GM18507 (cell line): Measurements from ENCODE around the gene SAC3D1.

Source experiments
- DNase-seq: peaks from one replicate; pipeline ENCODE4 v3.0.0; 2011; ENCODE audit warnings: low read depth; ENCODE audit not compliant: insufficient read length; ENCODE audit errors: extremely low spot score
- FAIRE-seq: peaks from 2 replicates; lab custom pipeline; 2011; peaks lifted over from hg19 to GRCh38; lab: Jason Lieb, UNC

SAC3D1 gene

DNA sequence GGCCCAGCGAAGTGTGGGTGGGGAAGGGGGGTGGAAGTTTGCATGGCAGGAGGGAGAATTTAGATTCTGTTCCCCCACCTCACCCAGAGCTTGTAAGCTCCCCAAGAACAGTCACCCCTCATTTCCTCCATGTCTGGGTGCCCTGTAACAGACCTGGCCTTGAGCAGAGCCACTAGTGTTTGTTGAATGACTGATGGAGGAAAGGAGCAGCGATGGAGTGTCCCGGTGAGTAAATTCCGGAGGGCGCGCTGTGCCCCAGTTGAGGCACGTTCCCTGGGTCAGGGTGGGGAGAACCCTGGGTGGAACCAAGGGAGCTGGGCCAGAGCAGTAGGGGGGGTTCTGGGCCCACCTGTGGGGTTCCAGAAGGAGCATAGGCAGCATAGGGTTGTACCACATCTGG is 16.5 kb downstream of the SAC3D1 start:
- DNase-seq (no peak), FAIRE-seq (no peak)

DNA sequence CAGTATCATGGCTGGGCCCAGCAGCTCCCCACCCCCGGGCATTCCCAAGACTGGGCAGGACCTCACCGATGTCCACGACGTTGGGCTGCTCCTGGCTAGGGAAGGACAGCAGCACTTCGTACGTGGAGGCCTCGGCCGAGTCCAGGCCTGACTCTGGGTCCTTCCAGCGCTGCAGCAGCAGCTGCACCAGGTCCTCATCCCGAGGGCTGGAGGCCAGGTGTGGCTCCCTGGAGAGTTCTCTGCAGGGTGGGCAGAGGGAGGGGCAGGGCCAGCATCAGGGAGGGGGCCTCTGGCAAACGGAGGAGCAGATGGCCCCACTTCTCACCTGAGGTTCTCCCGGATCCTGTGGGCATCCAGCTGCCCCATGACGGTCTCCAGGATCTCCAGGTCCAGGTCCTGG is 17.0 kb downstream of the SAC3D1 start:
- FAIRE-seq (no peak), DNase-seq (no peak)

DNA sequence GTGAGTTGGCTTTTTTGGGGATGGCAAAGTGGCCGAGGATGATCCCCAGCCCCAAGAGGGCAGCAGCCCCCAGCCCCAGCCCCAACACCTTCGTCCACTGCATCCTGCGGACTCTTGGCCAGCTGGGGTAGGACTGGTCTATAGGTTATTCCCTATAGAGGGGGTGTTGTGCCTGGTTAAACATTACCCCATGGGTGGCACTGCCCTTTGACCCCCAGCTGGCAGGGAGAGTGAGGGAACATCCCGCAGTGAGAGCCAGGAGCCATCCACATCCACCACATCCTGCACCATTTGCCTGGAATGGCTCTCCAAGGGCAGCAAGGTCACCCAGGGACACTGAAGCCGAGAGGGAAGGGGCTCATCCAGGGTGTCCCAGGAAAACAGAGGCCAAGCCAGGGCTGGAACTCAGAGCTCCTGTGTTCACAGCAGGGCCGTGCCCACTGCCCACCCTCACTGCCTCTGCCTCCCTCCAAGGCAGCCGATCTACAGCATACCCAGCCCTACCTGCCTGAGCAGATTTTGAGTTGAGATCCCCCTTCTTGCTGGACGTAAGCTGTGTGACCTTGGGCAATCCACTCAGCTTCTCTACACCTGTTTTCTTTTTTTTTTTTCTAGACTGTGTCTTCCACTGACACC is 17.5 kb downstream of the SAC3D1 start, which contains the start of gene NAALADL1:
NAALADL1 (minus strand) TSS at position 135 of the 636 bp plus-strand sequence; CDS start at position 103, 32 bp downstream.
- no peak for FAIRE-seq

DNA sequence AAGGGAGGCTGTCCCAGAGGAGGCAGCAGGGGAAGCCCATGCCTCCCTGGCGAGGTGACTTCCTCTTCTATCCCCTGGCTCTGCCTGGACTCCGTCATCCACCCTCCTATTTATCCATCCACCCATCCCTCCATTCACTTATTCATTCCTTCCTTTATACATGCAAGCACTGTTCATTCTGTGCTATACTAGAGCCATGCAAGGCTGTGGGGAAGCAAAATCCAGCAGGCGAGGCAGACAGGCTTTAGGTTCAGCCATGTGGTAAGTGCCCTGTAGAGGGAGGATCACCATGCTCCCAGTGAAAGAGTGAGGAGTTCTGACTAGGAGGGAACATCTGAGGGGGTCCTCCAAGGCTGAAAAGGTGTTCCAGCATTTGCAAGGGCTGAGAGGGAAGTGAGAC is 18.5 kb downstream of the SAC3D1 start:
- no peak for DNase-seq

More for the DNA sequence above, 17.5 kb downstream of the SAC3D1 start, which contains the start of gene NAALADL1:
- DNase-seq: no peak

DNA sequence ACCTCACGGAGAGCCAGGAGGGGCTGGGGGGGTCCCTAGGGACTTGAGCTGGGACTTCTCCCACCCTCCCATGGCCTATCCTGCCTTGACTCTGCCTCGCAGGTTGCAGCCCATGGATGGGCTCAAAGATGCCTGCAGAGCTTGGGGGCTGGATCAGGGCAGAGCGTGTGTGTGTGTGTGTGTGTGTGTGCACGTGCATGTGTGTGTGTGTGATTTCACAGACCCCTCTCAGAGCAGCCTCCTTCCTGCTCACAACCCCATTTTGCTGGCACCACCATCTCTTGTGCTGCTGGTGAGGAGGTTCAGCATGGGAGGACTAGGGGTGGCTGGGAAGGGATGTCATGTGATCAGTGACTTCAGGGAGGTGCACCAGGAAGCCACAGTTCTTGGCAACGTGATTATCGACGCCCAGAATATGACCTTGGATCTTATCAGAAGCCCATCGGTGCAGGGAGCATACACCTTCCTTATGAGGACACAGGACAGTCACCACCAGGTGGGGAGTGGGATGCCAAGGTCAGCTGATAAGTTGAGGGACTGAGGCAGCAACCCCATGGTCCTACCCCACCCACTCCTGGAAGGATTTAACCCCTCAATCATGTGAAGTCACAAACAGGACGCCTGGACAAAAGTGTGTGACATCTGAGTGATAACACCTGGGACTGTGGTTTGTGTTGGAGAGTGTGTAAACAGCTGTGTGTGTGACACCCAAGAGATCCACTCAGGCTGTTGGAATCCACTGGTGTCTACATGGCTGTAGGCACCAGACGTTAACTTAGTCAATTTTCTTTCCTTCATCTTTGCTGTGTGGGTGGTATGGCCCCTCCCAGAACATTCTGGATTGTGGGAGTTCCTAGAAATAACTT is 19.2 kb downstream of the SAC3D1 start:
- FAIRE-seq: no peak
- no peak for DNase-seq

More for the DNA sequence above, 18.5 kb downstream of the SAC3D1 start:
- no peak for FAIRE-seq

DNA sequence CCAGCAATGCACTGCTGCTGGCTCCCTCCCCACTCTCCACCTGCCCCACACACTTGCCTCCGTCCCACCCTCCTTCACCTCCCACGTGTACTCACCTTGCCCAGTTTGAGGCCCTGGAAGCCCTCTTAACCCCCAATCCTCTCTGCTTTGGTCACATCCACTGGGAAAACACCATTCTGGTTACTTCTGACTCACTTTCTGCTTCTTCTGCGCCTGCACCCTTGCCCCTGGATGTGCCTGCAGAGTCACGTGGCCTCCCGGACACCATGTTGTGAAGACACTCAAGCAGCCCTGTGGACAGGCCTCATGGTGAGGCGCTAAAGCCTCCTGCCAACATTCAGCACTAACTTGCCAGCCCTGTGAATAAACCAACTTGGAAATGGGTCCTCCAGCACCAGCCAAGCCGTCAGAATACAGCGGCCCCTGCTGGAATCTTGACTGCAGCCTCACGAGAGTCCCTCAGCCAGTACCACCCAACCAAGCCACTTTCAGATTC is 20.0 kb downstream of the SAC3D1 start:
- FAIRE-seq (no peak), DNase-seq (no peak)

DNA sequence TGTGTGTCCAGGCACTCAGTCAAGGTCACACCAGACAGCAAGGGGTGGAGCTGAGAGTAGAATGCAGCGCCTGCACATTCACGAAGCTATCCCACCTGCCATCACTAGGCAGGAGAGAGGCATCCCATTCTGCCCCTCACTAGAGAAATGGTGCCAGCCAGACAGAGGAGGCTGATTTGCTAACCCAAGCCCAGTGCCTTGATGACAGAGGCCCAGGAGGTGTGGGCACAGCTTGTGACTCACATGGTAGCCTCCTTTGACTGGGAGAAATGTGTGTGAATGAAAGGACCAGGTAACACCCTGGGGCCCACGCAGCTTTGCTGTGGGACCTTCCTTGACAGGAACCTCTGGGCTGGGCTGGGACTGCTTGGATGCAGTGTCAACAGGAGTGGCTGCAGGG is 22.5 kb downstream of the SAC3D1 start:
- FAIRE-seq: no peak

DNA sequence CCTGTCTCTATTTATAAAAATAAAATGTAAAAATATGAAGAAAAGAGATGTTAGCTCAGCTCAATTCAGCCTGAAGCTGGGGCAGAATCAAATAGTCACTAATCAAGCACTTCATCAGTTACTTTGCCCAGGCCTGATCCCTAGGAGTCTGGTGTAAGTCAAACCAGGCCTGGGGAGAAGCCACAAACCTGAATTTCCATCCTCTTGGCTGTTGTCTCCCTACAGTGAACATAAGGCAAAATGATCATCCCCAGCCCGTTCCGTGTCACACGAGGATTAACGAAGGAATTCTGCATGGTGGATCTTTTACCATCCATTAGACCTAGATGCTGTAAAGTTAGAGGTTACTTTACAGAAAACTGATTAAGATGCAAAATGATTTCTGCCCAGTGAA is 23.8 kb downstream of the SAC3D1 start:
- DNase-seq: no peak
- no peak for FAIRE-seq

More for the DNA sequence above, 22.5 kb downstream of the SAC3D1 start:
- DNase-seq: no peak

DNA sequence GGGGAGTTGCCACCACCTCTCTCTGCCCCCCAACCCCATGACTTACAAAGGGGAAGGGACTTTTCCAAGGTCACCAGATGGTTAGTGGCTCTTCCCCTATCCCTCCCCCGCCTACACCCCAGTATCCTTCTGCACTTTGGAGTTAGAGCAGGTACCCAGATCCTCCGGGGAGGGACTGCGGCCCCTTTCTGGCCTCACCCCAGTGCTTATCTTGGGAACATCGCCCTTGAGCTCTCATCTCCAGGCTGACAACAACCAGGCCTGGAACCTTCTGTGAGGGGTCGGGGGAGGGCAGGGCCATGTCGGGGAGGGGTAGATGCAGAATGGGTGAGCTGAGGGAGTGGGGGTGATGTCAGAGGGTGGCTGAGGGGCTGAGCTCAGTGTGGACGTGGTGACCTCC is 24.8 kb downstream of the SAC3D1 start:
- no peak for DNase-seq
- no peak for FAIRE-seq

DNA sequence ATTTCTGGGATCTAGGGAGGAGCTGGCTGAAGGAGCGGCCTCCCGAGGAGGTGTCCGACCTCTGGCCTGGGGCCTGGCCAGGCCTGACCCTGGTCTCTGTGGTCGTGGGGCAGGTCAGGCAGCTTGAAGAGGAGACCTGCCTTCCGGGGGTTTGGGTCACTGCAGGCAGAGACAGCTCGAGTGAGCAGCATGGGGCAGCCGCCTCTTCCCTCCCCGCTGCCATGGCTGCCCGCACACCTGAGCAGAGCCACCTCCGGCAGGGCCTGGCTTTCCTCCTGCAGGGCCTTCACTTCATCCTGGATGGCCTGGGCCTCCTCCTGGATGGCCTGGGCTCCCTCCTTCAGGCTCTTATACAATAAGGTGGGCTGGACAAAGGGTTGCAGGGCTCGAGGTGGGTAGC is 25.3 kb downstream of the SAC3D1 start:
- DNase-seq (no peak), FAIRE-seq (no peak)

DNA sequence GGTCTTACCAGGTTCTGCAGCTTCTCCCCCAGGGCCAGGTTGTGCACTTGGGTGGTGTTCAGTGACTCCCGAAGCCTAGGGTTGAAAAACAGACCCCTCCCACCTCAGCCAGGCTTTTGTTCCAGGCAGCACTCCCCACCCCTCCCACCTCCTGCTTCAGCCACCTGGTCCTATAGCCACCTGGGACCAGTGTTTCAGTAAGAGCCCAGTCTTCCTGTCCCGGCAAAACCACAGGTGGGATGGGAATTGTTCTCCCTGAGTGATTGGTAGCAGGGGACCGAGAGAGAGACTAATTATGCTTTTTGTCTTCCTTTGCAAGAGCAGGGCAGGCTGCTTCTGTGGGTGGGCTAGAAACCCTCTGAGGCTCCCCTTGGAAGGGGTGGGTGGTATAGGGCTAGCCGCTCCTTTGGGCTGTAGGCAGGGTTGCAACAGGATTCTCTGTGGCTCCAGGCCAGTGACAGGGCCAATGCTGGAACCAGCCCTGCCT is 25.8 kb downstream of the SAC3D1 start:
- DNase-seq: no peak
- FAIRE-seq: no peak

DNA sequence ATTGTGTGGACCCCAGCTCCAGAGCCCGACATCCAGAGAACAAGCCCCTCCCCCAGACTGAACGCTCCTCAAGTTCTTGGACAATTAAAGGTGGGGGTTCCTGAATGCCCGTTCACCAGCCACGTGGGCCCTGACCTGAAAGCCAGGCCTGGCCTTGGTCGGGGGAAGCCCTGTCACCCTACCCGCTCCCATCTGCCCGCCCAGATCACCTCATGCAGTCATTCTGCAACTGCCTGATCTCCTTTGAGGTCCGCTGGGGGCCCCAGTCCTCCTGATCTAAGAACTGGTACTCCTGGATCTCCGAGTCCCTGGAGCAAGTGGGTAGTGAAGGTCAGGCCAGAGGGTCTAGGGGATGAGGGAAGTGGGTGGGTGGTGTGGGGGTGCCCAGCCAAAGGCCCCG is 26.4 kb downstream of the SAC3D1 start:
- DNase-seq: no peak
- no peak for FAIRE-seq

DNA sequence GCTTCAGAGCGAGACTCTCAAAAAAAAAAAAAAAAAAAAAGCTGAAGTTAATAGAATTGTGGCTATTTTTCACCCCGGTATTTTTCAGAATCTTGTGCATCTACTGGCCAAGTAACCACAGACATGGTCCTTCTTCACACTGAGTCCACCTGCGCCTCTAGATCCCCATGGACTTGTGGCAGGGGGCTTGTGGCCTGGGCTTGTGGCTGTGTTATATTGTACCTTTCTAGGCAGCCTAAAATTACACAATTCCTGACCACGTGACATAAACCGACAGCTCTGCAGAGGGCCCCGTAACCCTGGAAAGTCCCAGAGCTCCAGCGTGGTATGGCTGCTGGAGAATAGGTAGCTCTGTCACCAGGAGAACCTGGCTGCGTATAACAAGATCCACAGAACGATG is 28.2 kb downstream of the SAC3D1 start:
- DNase-seq (no peak), FAIRE-seq (no peak)

DNA sequence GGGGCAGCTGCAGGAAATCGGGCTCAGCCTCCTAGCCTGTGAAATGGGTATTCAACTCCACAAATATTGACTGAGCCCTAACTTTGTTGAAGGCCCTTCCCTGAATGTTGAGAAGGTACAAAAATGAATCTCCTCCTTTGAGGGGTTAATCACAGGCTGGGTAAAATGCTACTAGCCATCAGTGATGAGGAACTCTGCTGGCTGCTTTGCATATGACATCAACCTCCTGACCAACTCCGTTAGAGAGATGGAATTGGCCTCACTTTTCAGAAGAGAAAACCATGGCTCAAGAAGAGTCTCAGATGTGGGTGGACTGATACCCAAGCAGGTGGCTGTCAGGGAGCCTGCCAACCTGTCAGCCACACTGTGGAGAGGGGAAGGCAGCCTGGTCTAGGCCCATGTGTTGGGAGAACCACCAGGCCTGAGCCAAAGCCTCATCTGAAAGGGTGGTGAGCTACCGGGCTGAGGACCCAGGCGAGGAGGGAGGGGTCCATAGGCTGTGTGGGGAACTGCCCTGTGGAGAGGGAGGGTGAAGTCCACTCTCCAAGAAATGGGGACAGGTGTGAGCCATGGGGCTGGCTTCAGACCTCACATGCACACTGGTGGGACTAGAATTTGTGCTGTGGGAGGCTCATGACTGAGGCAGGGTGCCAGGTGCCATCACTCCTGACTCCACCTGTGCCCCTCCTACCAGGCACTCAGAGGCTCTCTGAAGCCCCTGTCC is 31.1 kb downstream of the SAC3D1 start:
- FAIRE-seq: peak; percentile 5
- no peak for DNase-seq

DNA sequence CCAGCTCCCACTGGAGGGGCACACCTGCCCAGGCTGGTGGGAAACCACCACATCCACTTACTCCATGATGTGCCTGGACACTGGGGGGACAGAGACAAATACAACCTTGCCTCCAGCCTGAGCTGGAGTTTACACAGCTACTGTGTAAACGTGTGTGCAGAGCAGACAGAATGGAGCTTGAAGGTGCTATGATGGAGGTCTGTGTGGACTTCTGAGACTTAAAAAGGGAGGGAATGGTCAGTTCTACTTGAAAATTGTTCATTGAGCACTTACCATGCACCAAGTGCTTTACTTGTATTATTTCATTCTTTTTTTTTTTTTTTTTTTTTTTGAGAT is 31.6 kb downstream of the SAC3D1 start:
- no peak for FAIRE-seq
- DNase-seq: no peak

DNA sequence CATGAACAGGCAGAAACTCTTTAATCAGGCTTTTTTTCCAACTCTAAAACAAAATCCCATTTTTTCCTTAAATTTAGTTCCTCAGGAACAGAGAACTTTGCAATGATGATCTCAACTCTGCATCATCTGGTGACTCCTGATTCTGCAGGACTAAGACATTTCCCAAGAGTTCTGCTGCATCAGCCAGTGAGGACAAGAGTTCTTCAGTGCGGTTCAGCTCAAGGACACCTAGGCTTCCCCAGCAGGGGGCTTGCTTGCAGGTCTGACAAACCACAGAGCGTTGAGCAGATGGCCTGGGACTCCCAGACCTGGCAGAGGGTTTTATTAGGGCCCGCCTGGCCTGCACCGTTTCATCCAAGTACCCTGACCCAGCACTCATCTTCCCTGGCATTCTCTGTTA is 36.4 kb downstream of the SAC3D1 start:
- no peak for FAIRE-seq
- no peak for DNase-seq

DNA sequence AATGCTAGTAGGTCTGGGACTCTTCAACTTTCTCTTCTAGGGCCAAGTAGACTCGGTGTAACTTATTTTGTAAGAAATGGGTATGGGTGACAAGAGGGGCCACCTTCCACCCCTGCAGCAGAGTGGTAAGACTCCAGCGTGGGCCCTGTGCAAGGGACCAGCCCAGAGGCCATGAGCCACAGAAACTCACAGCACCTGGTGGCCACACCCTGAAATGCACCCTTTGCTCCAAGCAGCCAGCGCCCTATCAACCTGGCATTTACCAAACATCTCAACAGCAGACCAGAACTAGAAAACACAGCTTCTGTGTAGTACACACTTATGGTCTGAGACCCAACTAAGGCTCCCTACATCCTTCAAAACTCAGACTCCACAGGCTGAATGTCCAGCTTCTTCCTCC is 37.1 kb downstream of the SAC3D1 start:
- no peak for DNase-seq
- FAIRE-seq: peak; percentile 51

DNA sequence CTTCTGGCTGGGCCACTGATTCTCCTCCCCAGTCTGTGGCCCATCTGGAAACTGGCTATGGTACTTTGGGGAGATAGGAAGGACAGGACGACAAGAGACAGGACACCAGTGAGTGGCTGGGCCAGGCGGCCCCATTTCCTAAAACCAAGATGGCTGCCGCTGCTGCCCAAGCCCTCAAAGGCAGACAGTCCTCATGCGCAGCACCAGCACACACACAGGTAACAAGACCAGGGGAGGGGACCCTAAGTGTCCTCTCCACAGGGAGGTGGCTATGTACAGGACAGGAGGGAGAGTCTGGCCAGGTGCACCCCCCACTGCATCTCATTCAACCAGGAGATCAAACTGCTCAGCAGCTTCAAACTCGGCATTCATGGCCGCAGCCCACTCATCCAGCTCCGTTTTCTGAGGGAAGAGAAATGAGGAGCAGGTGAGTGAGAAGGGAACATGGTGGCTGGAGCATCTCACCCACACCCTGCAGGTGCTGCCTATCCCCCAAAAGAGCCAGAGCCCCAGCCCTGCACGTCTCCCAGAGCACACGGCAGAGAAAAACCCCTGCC is 37.9 kb downstream of the SAC3D1 start:
- FAIRE-seq: no peak
- DNase-seq: no peak

DNA sequence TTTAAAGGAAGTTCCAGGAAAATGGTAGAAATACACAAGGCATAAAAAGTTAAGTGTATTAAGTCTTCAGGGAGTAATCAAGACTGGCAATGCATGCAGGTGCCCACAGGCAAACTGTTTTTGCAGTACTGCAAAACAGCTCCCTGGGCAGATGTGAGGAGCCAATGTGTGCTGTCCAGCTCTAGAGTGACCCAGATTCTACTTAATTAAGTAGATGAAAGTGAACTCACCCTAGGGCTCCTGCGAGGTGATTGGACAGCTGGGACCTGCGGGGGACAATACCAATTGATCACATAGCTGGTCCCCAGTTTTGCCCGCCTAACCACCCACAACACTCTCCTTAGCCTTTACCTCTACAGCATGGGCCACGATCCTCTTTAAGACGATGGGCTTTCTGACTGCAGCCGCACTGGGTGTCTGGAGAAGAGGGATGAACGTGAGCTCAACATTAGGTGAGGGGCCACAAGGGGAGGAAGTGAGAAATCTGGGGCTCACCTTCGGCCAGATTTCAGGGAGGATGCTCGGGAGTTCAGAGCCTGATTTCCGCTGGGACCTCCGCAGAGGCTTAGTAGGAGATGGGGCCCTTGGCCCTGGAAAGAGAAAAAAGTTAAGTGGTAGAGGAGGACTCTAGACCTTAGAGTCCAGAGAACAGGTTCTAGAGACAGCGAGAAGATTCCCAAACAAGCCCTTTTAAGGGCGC is 42.3 kb downstream of the SAC3D1 start:
- no peak for FAIRE-seq
- no peak for DNase-seq
